ENCODE data around the gene PTPRG.
"Not testable (repeated sequence)": the region's sequence is repeated elsewhere in the genome, so short reads cannot be mapped to it uniquely, and the experiment has no call there.

The PTPRG gene

DNA sequence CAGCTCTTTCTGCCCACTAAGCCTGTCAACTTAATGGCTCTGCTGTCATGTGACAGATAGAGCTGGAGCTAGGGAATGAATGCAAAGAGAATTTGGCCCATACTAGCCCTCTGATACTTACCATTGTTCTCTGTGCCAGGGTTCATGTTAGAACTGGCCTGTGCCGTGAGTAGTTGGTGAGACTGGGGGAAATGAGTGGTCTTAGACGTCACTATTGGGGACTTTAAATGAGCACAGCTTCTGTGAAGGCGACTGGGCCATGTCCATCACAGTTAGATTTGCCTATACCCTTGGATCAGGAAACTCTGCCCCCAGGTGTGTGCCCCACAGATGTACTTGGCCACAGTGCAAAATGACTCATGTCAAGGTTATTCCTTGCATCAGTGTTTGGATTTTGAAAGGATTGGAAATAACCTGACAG lies 124.9 kb downstream of the PTPRG start:
- no peak for DNase-seq (ENCODE audit: low read depth)

- DNase-seq (ENCODE audit: low read depth), result no peak
Observed at GRCh38 chr3:61687206-61687605, 125.8 kb downstream of the PTPRG start.

DNA sequence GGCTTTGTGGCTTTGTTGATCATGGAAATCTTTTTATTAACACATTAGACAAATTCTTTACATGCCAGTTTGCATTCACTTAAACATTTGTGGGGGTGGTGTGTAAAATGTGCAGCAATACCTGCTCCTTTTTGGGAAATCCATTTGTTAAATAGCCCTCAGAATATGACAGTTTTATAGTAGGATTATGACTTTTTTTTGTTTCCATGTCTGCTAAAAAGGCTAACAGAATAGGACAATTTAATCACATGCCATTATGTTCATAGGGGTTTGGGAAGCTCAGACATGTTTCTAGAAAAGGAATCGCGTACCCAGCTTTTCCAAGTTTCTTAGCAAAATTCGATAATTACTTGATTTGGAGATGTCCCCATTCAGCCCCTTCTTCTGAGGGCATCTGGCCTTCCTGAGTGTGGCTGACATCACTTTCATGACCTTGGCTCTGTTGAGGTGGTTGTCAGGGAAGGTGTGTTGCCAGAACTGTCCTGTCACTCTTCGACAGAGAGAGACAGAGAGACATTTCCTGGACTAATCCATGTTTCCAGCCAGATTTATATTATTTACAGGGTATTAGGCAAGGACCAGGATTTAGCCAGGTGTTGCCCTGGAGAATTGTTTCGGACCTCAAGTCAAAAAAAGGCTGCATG lies 126.4 kb downstream of the PTPRG start:
- DNase-seq (ENCODE audit: low read depth), result no peak

GRCh38 chr3:61688307-61688984 lies 127.1 kb downstream of the PTPRG start:
- DNase-seq (ENCODE audit: low read depth), result no peak

DNA sequence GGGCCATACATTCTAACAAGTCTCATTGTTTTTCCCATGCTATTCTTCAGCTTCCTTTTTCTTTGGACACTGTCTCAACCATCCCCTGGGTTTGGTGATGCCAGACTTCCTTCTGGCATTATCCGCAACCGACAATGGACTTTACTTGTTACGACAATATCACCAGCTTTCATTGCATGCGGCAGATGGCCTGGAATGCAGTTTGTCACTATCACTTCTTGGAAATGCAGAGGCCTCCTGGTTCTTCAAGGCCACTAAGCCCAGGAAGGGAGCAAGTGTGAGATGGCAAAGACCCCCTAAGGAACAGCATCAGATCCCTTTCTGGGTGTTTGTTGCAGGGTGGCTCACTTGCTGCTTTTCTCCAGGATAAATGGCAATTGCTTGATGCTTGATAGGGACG lies 128.6 kb downstream of the PTPRG start:
- no peak for DNase-seq (ENCODE audit: low read depth)

DNA sequence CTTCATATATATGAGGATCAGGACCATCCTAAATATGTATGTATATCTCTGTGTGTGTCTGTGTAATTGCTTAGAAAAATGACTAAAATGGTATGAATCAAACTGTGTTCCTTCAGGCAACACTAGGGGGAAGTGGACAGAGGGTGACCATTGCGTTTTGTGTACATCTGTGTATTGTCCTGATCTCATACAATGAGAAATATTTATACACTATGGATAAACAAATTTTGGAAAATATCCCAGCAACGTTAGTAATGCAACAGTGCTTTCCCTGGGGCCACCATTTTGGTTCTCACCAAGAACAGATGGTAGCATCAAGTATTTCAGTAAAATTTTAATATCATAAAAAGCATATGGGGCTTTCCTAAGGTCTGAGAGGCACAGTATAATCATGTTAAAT lies 130.1 kb downstream of the PTPRG start:
- DNase-seq (ENCODE audit: low read depth), result no peak

DNA sequence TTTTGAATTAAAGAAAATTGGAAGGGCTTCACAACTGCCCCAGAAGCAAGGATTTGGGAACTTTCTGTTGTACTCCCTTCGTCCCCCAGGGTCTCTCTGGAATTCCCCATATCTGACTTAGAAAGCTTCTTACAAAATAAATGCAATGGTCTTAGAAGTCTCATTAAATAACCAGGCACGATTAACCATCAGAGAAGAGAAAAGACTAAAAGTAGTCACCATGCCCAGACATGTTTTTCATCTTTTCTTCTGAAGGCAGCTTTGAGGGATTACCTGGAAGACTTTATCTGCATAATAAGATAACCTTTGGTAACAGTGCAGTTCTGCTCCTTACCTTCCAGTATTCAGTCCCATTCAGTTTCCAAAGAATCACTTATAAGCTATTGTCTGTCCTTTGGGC lies 135.9 kb downstream of the PTPRG start:
- no peak for DNase-seq (ENCODE audit: low read depth)

DNA sequence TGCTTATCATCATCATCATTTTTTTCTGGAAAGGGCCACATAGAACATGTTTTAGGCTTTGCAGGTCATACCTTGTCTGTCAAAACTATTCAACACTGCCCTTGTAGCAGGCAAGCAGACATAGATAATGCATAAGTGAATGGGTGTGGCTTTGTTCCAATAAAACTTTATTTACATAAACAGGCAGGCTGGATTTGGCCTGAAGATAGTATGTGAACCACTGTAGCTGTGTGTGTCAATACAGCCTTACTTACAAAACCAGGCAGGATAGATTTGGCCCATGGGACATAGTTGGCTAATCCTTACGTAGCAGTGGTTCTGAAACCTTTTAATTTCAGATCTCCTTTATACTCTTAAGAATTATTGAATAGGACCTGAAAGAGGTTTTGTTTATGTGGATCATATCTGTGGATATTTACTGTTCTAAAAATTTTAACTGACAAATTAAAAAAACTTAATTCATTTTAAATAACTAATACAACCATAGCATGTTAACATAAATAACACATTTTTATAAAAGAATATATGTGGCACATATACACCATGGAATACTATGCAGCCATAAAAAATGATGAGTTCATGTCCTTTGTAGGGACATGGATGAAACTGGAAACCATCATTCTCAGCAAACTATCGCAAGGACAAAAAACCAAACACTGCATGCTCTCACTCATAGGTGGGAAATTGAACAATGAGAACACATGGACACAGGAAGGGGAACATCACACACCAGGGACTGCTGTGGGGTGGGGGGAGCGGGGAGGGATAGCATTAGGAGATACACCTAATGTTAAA lies 137.1 kb downstream of the PTPRG start:
- not testable (repeated sequence) for DNase-seq (ENCODE audit: low read depth)

DNA sequence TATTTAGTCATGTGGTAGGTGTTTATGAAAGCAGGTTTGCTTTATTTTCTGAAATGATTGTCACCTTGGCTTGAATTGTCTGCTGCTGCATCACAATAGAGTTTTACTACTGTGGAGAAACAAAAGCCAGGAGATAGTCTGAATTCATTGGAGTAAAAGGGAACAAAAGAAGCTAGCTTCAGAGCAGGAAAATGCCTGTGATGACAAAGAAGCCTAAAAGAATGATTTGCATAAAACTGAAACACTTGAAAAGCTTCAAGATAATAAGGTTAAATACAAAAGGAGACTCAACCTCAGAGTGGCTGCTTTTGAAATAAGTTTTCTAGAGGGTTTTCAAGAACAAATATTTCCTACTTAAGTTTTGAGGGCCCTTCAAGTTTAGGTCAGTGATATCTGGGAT lies 138.3 kb downstream of the PTPRG start:
- DNase-seq (ENCODE audit: low read depth), result no peak

GRCh38 chr3:61701011-61701410 lies 139.6 kb downstream of the PTPRG start:
- DNase-seq (ENCODE audit: low read depth), result no peak

GRCh38 chr3:61702453-61702852 lies 141.1 kb downstream of the PTPRG start:
- no peak for DNase-seq (ENCODE audit: low read depth)

GRCh38 chr3:61704807-61705206 lies 143.4 kb downstream of the PTPRG start:
- DNase-seq (ENCODE audit: low read depth), result no peak

- DNase-seq (ENCODE audit: low read depth), result no peak
Observed at GRCh38 chr3:61707492-61707891, 146.1 kb downstream of the PTPRG start.

- DNase-seq (ENCODE audit: low read depth), result not testable (repeated sequence)
Observed at GRCh38 chr3:61710920-61711319, 149.5 kb downstream of the PTPRG start.

DNA sequence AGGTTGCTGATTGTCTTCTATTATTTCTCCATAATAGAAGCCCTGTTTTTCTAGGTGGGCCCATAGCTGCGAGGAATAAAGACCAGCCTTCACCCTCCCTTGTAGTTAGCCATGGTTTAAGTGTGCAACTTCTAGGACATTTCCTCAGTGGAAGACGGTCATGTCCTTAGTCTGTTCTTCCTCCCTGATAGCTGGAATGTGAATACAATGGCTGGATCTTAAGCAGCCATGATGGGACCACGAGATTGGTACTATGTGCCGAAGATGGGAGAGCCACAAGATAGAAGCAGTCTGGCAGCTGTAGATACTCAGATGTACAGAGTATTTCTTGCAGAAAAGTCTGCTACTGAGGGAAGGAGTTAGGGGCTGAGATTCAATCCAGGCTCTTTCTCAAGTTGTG lies 152.9 kb downstream of the PTPRG start:
- no peak for DNase-seq (ENCODE audit: low read depth)

GRCh38 chr3:61715886-61716527 lies 154.6 kb downstream of the PTPRG start:
- DNase-seq (ENCODE audit: low read depth), result no peak

DNA sequence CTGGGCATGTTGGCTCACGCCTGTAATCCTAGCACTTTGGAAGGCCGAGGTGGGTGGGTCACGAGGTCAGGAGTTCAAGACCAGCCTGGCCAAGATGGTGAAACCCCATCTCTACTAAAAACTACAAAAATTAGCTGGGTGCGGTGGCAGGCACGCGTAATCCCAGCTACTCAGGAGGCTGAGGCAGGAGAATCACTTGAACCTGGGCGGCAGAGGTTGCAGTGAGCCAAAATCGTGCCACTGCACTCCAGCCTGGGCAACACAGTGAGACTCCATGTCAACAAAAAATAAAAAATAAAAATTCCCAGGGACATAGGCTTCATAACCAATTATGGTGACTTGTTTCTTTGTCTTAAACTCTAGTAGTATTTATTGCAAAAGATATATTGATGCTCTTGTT lies 155.3 kb downstream of the PTPRG start:
- not testable (repeated sequence) for DNase-seq (ENCODE audit: low read depth)

GRCh38 chr3:61718565-61718964 lies 157.2 kb downstream of the PTPRG start:
- DNase-seq (ENCODE audit: low read depth), result no peak

- DNase-seq (ENCODE audit: low read depth), result no peak
Observed at GRCh38 chr3:61719278-61719977, 158.1 kb downstream of the PTPRG start.

DNA sequence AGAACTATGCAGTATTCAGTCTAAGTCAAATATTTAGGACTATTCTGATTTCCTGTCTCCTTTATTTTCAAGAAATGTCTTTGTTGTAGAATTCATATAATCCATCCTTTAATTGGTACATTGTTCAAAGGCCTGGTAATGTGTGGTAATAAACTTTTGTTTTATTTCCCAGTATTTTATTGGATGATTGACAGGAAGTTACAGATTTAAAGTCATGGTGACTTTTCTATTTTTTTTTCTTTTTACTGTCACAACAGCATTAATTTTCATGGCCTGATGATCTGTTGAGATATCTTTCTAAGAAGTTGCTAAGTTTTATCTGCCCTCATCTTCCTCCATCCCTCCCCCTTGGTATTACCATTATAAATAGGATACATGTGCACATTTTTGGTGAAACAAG lies 161.7 kb downstream of the PTPRG start:
- no peak for DNase-seq (ENCODE audit: low read depth)

- no peak for DNase-seq (ENCODE audit: low read depth)
Observed at GRCh38 chr3:61724183-61724582, 162.8 kb downstream of the PTPRG start.

DNA sequence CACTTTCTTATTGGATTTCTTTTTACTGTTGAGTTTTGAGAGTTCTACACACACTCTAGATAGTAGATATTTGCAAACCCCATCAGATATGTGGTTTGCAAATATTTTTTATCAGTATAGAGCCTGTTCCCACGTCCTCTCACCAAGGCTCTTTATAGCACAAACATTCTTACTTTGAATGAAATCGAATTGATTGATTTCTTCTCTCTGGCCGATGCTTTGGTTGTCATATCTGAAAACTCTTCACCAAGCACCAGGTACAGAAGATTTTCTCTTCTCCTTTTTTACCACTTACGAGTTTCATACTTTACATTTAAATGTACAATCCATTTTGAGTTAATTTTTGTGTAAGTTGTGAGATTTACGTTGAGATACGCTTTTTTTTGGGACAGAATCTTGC lies 163.4 kb downstream of the PTPRG start:
- DNase-seq (ENCODE audit: low read depth), result no peak
